OCI-LY3 (cell line): ENCODE results near the gene DCUN1D2.

ENCODE experiments used
- CTCF ChIP-seq: fragments of 200-600, 300-600 bp; sonication (generic); IDR thresholded peaks from 2 replicates; pipeline ENCODE4 v1.5.1; 2014; ENCODE audit warnings: antibody characterized with exemption, low read length, low read depth
- EZH2phosphoT487 ChIP-seq: fragments of 200-600 bp; shearing (Covaris generic); IDR thresholded peaks from 2 replicates; pipeline ENCODE4 v1.6.1; 2018; ENCODE audit warnings: antibody characterized with exemption, mixed run types, low read depth

GRCh38 chr13:113457510-113457909, 33.0 kb downstream of the DCUN1D2 start:
- TF ChIP-seq CTCF (no peak), EZH2phosphoT487 (no peak)
